Measurements from ENCODE around the gene GAS2. TPM values are rescaled to one million over a fixed set of nuclear protein-coding genes. Genes with fewer than 3 reads are reported as not detected.

Gene GAS2
- total and polyA plus RNA-seq, 9 of the 15 experiments (the other 6 are each of a cell fraction or from before 2014, with no cell fraction given): 0.77 to 1.9 (median 1.1) TPM

DNA sequence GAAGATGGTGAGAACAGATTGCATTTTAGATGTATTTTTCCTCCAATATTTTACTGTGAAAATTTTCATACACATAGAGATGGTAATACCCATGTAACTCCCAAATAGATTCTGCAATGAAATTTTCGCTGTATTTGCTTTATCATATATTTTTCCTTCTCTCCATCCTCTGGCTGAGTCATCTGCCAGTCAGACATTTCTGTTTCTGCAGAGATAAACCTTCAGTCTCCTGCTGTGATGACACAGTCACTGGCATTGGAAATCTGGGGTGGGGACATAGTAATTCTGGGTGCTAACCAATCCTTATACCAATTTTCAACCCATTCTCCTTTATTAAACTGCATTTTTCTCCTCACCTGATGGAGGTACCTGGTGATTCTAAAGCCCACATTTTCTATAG is 129.5 kb downstream of the GAS2 start (continued):
- TF ChIP-seq MYNN (IDR thresholded peaks at IDR 0.05): 0 out of 2 replicates have a peak, but pooled peaks have one; percentile 25
- no peak for TF ChIP-seq MYNN (CRISPR knock-in tag; IDR thresholded peaks at IDR 0.05)
- TF ChIP-seq, protein P1, sequence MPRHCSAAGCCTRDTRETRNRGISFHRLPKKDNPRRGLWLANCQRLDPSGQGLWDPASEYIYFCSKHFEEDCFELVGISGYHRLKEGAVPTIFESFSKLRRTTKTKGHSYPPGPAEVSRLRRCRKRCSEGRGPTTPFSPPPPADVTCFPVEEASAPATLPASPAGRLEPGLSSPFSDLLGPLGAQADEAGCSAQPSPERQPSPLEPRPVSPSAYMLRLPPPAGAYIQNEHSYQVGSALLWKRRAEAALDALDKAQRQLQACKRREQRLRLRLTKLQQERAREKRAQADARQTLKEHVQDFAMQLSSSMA (CRISPR knock-in tag; IDR thresholded peaks at IDR 0.05): no peak
- no peak for TF ChIP-seq MED1 (CRISPR knock-in tag; IDR thresholded peaks at IDR 0.05; ENCODE audit: borderline replicate concordance)
- no peak for TF ChIP-seq NRF1 (conservative IDR thresholded peaks at IDR 0.05 in 1 of 2, IDR thresholded peaks at IDR 0.05 in 1 of 2)
- TF ChIP-seq ZNF311 (CRISPR knock-in tag; IDR thresholded peaks at IDR 0.05): no peak
- peak; percentile 56; the same call in 1 of the 2 replicates for TF ChIP-seq MTA2 (IDR thresholded peaks at IDR 0.05; ENCODE audit: low read depth)
- TF ChIP-seq ADNP (tag; IDR thresholded peaks at IDR 0.05): no peak
- TF ChIP-seq MAFK (IDR thresholded peaks at IDR 0.05; ENCODE audit: low read length): peak; percentile 61; the same call in 1 of the 2 replicates
- no peak for TF ChIP-seq NONO (IDR thresholded peaks at IDR 0.05; ENCODE audit: low read depth in 2 of 2, low read length in 1 of 2)
- no peak for TF ChIP-seq ARID2 (IDR thresholded peaks at IDR 0.05)
- TF ChIP-seq RBM15 (IDR thresholded peaks at IDR 0.05; ENCODE audit: insufficient read depth, low read length): no peak
- TF ChIP-seq TFAM (CRISPR knock-in tag; conservative IDR thresholded peaks at IDR 0.05): no peak
- no peak for TF ChIP-seq PML (IDR thresholded peaks at IDR 0.05; ENCODE audit: low read length)
- no peak for TF ChIP-seq RBBP5 (IDR thresholded peaks at IDR 0.05; ENCODE audit: borderline replicate concordance, insufficient read depth, low read length, poor library complexity, severe bottlenecking)
- TF ChIP-seq, protein P2, sequence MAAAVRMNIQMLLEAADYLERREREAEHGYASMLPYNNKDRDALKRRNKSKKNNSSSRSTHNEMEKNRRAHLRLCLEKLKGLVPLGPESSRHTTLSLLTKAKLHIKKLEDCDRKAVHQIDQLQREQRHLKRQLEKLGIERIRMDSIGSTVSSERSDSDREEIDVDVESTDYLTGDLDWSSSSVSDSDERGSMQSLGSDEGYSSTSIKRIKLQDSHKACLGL (CRISPR knock-in tag; IDR thresholded peaks at IDR 0.05; ENCODE audit: borderline replicate concordance, poor library complexity, severe bottlenecking): no peak
- no peak for TF ChIP-seq ZNF324 (CRISPR knock-in tag; IDR thresholded peaks at IDR 0.05)
- no peak for TF ChIP-seq SMARCB1 (IDR thresholded peaks at IDR 0.05; ENCODE audit: insufficient read length, low read depth)
- TF ChIP-seq MEIS2 (IDR thresholded peaks at IDR 0.05; ENCODE audit: partially characterized antibody): peak; percentile 71
- TF ChIP-seq PTTG1 (tag; IDR thresholded peaks at IDR 0.05; ENCODE audit: low read depth): no peak
- peak; percentile 79 for TF ChIP-seq ZNF316 (IDR thresholded peaks at IDR 0.05)
- no peak for TF ChIP-seq HNRNPK (IDR thresholded peaks at IDR 0.05; ENCODE audit: low read depth, low read length, poor library complexity, severe bottlenecking)
- TF ChIP-seq ARID1B (IDR thresholded peaks at IDR 0.05): peak; percentile 92
- TF ChIP-seq KDM4B (IDR thresholded peaks at IDR 0.05; ENCODE audit: borderline replicate concordance in 2 of 2, low read depth in 1 of 2): no peak
- TF ChIP-seq ZNF707 (CRISPR knock-in tag; conservative IDR thresholded peaks at IDR 0.05): no peak
- no peak for TF ChIP-seq TCF7L2 (IDR thresholded peaks at IDR 0.05; ENCODE audit: low read depth, low read length)
- no peak for TF ChIP-seq ZNF140 (CRISPR knock-in tag; IDR thresholded peaks at IDR 0.05)
- TF ChIP-seq ZNF717 (CRISPR knock-in tag; IDR thresholded peaks at IDR 0.05): no peak
- TF ChIP-seq FOXA1 (IDR thresholded peaks at IDR 0.05; ENCODE audit: borderline replicate concordance): no peak
- peak; percentile 40 for TF ChIP-seq CEBPB (tag; IDR thresholded peaks at IDR 0.05)
- peak; percentile 71; the same call in 1 of the 2 replicates for TF ChIP-seq EP300 (IDR thresholded peaks at IDR 0.05; ENCODE audit: low read length)
- no peak for TF ChIP-seq KAT8 (IDR thresholded peaks at IDR 0.05; ENCODE audit: low read depth)
- TF ChIP-seq ZNF436 (CRISPR knock-in tag; IDR thresholded peaks at IDR 0.05): no peak

All from K562 (cell line).